K562 (cell line): ENCODE measurements around the gene KPNA1. TPM values are rescaled to one million over a fixed set of nuclear protein-coding genes. Genes with fewer than 3 reads are reported as not detected.

Source experiments
- ATAC-seq: fragments of 200-7000 bp; cut with Tn5 transposase; 3 replicates; pipeline ENCODE4 v1.9.1; 2020; ENCODE audit warnings: moderate library complexity
- BruUV-seq: library from RNA; stranded (reverse); fragments of 400-500 nt; replicated peaks from 2 replicates; lab custom pipeline; 2021; lab: Mats Ljungman, UMichigan
- CTCF ChIA-PET: fragments of 300-600 bp; formaldehyde crosslinking; extraction: SDS; loops from one replicate; lab custom pipeline; 2021; ENCODE audit warnings: low intra/inter-chr PET ratio; lab: Yijun Ruan, JAX
- POLR2A ChIA-PET: fragments of 300-600, 350-650 bp; sonication (Branson Sonifier 250); formaldehyde crosslinking; extraction: SDS; loops from one replicate; lab custom pipeline; 2021; ENCODE audit warnings: antibody characterized with exemption, inconsistent platforms; lab: Yijun Ruan, JAX
- DNase-seq, 4 experiments: peaks; one replicate each; pipeline versions ENCODE4 v3.0.0 to v3.0.0-alpha.2; 2011 to 2018; ENCODE audit warnings: low spot score in 3 of 4, mixed read lengths in 3 of 4; ENCODE audit errors: extremely low read depth in 1 of 4
- FAIRE-seq: peaks from 2 replicates; lab custom pipeline; 2011; peaks lifted over from hg19 to GRCh38; lab: Jason Lieb, UNC
- H2AFZ ChIP-seq: 2 replicates; pipeline ENCODE4 v1.6.0; 2011; ENCODE audit warnings: low read depth, low read length, control low read depth, inconsistent platforms
- H3K27ac ChIP-seq: fragments of 200-600 bp; 3 replicates; pipeline ENCODE4 v1.8.0; 2011; ENCODE audit warnings: low read depth, mild to moderate bottlenecking, control low read depth, inconsistent platforms, low read length, moderate library complexity, mixed read lengths; ENCODE audit errors: extremely low read depth
- H3K27me3 ChIP-seq, 2 experiments: fragments of 300-600 bp in 1 of 2; 2 replicates in 1 of 2; 3 replicates in 1 of 2; pipeline versions ENCODE4 v1.6.0 to v1.8.0; 2011; ENCODE audit warnings: inconsistent platforms in 2 of 2, low read length in 2 of 2, mild to moderate bottlenecking in 1 of 2, mixed read lengths in 1 of 2, moderate library complexity in 1 of 2; ENCODE audit not compliant: control insufficient read depth in 2 of 2, insufficient read depth in 2 of 2
- H3K36me3 ChIP-seq: fragments of 300-600 bp; 3 replicates; pipeline ENCODE4 v1.8.0; 2011; ENCODE audit warnings: mild to moderate bottlenecking, low read length, inconsistent platforms; ENCODE audit not compliant: control insufficient read depth, insufficient read depth
- H3K4me1 ChIP-seq, 2 experiments: fragments of 200-600 bp in 1 of 2; replicated peaks in 1 of 2; 2 replicates in 1 of 2; 3 replicates in 1 of 2; pipeline versions ENCODE4 v1.5.1 to v1.8.0; 2011; ENCODE audit warnings: inconsistent platforms in 2 of 2, low read length in 2 of 2, mild to moderate bottlenecking in 1 of 2, mixed read lengths in 1 of 2, moderate library complexity in 1 of 2; ENCODE audit not compliant: control insufficient read depth in 2 of 2, insufficient read depth in 2 of 2
- H3K4me2 ChIP-seq: 2 replicates; pipeline ENCODE4 v1.6.1; 2011; ENCODE audit warnings: low read length, control low read depth, inconsistent platforms, mixed read lengths; ENCODE audit not compliant: insufficient read depth
- H3K4me3 ChIP-seq: fragments of 200-600 bp; sonication (generic), shearing (Covaris generic); 2 replicates; pipeline ENCODE4 v1.5.1; 2016; ENCODE audit warnings: control low read depth, inconsistent platforms
- H3K79me2 ChIP-seq: fragments of 200-600 bp; 3 replicates; pipeline ENCODE4 v1.8.0; 2011; ENCODE audit warnings: low read length, inconsistent platforms; ENCODE audit not compliant: control insufficient read depth, insufficient read depth
- H3K9ac ChIP-seq, 2 experiments: 2 replicates each; pipeline versions ENCODE4 v1.6.0 to v1.6.1; 2011; ENCODE audit warnings: low read depth in 2 of 2, low read length in 2 of 2, control low read depth in 1 of 2, inconsistent platforms in 1 of 2, mild to moderate bottlenecking in 1 of 2, mixed read lengths in 1 of 2; ENCODE audit not compliant: insufficient read depth in 1 of 2
- H3K9me1 ChIP-seq: one replicate; pipeline ENCODE4 v1.6.0; 2011; ENCODE audit warnings: inconsistent platforms, mild to moderate bottlenecking, low read length, moderate library complexity; ENCODE audit not compliant: control insufficient read depth, insufficient read depth
- H3K9me3 ChIP-seq: replicated peaks from 2 replicates; pipeline ENCODE4 v1.5.1; 2011; ENCODE audit warnings: low read depth, low read length, inconsistent platforms; ENCODE audit not compliant: control insufficient read depth, insufficient read depth
- H4K20me1 ChIP-seq: replicated peaks from 2 replicates; pipeline ENCODE4 v1.6.1; 2011; ENCODE audit warnings: low read length, inconsistent platforms, mixed read lengths; ENCODE audit not compliant: control insufficient read depth, insufficient read depth
- ATF7 ChIP-seq: fragments of 450-650 bp; IDR thresholded peaks from 2 replicates; pipeline ENCODE4 v1.7.1; 2014; ENCODE audit warnings: mild to moderate bottlenecking, moderate library complexity
- MNT ChIP-seq, 2 experiments: fragments of 450-650 bp; conservative IDR thresholded peaks; 2 replicates each; pipeline ENCODE4 v1.6.1; 2017; ENCODE audit warnings: mild to moderate bottlenecking in 2 of 2, moderate library complexity in 2 of 2
- REST ChIP-seq, 2 experiments: fragments of 450-650 bp; formaldehyde crosslinking in 1 of 2; IDR thresholded peaks; 2 replicates each; pipeline versions ENCODE4 v1.4.0 to v1.6.1; 2014 to 2020; ENCODE audit warnings: mild to moderate bottlenecking in 2 of 2, borderline replicate concordance in 1 of 2, low read depth in 1 of 2
- XRCC4 ChIP-seq: IDR thresholded peaks from one replicate; pipeline ENCODE4 v1.6.1; 2011; ENCODE audit not compliant: insufficient read depth, insufficient read length; ENCODE audit errors: extremely low read depth
- YY1 ChIP-seq, 3 experiments: IDR thresholded peaks; 2 replicates each; pipeline ENCODE4 v1.6.1; 2011; ENCODE audit warnings: low read length in 2 of 3, mild to moderate bottlenecking in 2 of 3, moderate library complexity in 2 of 3, borderline replicate concordance in 1 of 3, control low read depth in 1 of 3, low read depth in 1 of 3; ENCODE audit not compliant: insufficient read depth in 3 of 3, insufficient replicate concordance in 2 of 3, control insufficient read depth in 1 of 3, insufficient read length in 1 of 3; ENCODE audit errors: extremely low read depth in 1 of 3
- ZNF785 ChIP-seq: fragments of 250-450 bp; sonication (Bioruptor Pico); IDR thresholded peaks from 2 replicates; pipeline ENCODE4 v1.4.0; 2020; ENCODE audit warnings: mild to moderate bottlenecking
- WGBS: fragments of 100-300 bp; shearing (Covaris generic); methylation state at CpG from one replicate; pipeline ENCODE4 v1.1.6; 2016; ENCODE audit warnings: low coverage, mixed read lengths; ENCODE audit not compliant: insufficient coverage; ENCODE audit errors: missing lambda C conversion rate; 5-methylcytosine and 5-hydroxymethylcytosine counted together
- in situ Hi-C: fragments of 300-500 bp; cut with MboI; formaldehyde crosslinking; loops from 4 replicates; pipeline ENCODE4 v1.15.0; 2018; ENCODE audit warnings: inconsistent platforms, mixed read lengths
- intact Hi-C: fragments of 100-400 bp; cut with micrococcal nuclease; formaldehyde crosslinking; loops from 2 replicates; pipeline ENCODE4 v1.14.2; 2022
- polyA plus RNA-seq, 8 experiments: library from polyadenylated mRNA; depleted of rRNA in 4 of 8; stranded (reverse) in 5 of 8; unstranded in 3 of 8; fragments of >200 nt; fragmentation: Nextera tagmentation in 2 of 8; fragmentation: Illumina TruSeq in 1 of 8; extraction: Ambion mirVana in 2 of 8; extraction: Trizol in 1 of 8; gene quantifications; 2 replicates each; pipeline versions ENCODE4 v1.2.1 to v1.2.3, GENCODE V29; 2011 to 2014; ENCODE audit warnings: inconsistent platforms in 1 of 8, missing spikeins in 1 of 8
- total RNA-seq, 7 experiments: library from RNA; depleted of rRNA in 6 of 7; stranded (reverse); fragments of >200 nt in 6 of 7; fragmentation: Illumina TruSeq in 2 of 7; extraction: Trizol in 2 of 7; gene quantifications; 2 replicates each; pipeline versions ENCODE4 v1.2.1 to v1.2.3, GENCODE V29; 2011 to 2021; ENCODE audit warnings: low replicate concordance in 1 of 7

Gene KPNA1
- total and polyA plus RNA-seq, 9 of the 15 experiments (the other 6 are each of a cell fraction or from before 2014, with no cell fraction given), result 9.3 to 53.8 (median 33.5) TPM

GRCh38 chr3:122560680-122561079, 45.9 kb upstream of the KPNA1 start:
- POLR2A ChIA-PET, result no interaction called here
- H3K79me2 ChIP-seq, result peaks cover 10% of the 10 kb centered on the region; the same call in 2 of the 3 replicates
- TF ChIP-seq XRCC4 (no peak), MNT (conservative IDR thresholded peaks at IDR 0.05) (no peak), ZNF785 (no peak), REST (IDR thresholded peaks at IDR 0.05; ENCODE audit: borderline replicate concordance) (peak; percentile 56; the same call in 1 of the 2 replicates), REST (CRISPR knock-in tag; IDR thresholded peaks at IDR 0.05; ENCODE audit: low read depth) (no peak), ATF7 (peak; percentile 71), YY1 (IDR thresholded peaks at IDR 0.05; ENCODE audit: borderline replicate concordance in 1 of 3, control insufficient read depth in 1 of 3, extremely low read depth in 1 of 3, insufficient read depth in 3 of 3, insufficient read length in 1 of 3, insufficient replicate concordance in 2 of 3, low read depth in 1 of 3, low read length in 2 of 3) (no peak)

More at GRCh38 chr3:122560680-122561079, 45.9 kb upstream of the KPNA1 start:
- Histone ChIP-seq H3K27ac (no peak overlapping the region), H3K27me3 (no peaks in the 10 kb centered on the region), H4K20me1 (no peaks in the 10 kb centered on the region), H3K9me3 (no peaks in the 10 kb centered on the region), H3K4me2 (no peak overlapping the region), H3K4me3 (no peak overlapping the region), H3K36me3 (no peaks in the 10 kb centered on the region), H3K9ac (no peak overlapping the region), H2AFZ (no peak overlapping the region), H3K4me1 (peaks cover 8% of the 10 kb centered on the region in 2 experiments; a peak in 4 of 5 replicates), H3K9me1 (no peaks in the 10 kb centered on the region)
- no TSS peak for BruUV-seq
- peak; percentile 82 for FAIRE-seq
- intact Hi-C loops (loop anchor here (1.0 to 10.0 kb wide), 5 partner anchors 106 to 464 kb away; partner anchors contain the start of gene SEMA5B), in situ Hi-C loops (no loop called here)
- DNase-seq, result peak in 3 of 4 experiments; percentile 8 to 47 (median 17)
- 0% methylated on average over 1 of the region's 1 CpG for WGBS
- peak; percentile 11; the same call in 1 of the 3 replicates for ATAC-seq
- CTCF ChIA-PET, result interaction anchor here (0.9 to 1.4 kb wide), 3 partner anchors 118 to 167 kb away, joined by 3 to 6 read pairs (median 5); no protein-coding TSS in a partner anchor
